HG03095 (cell line): ENCODE measurements around the gene MS4A1.
"Not testable (repeated sequence)": the region's sequence is repeated elsewhere in the genome, so short reads cannot be mapped to it uniquely, and the experiment has no call there.

Source experiments
- ATAC-seq: cut with Tn5 transposase; IDR thresholded peaks from one replicate; pipeline ENCODE4 v1.9.1; 2021; ENCODE audit warnings: moderate library complexity; ENCODE audit not compliant: unreplicated experiment

Gene MS4A1

DNA sequence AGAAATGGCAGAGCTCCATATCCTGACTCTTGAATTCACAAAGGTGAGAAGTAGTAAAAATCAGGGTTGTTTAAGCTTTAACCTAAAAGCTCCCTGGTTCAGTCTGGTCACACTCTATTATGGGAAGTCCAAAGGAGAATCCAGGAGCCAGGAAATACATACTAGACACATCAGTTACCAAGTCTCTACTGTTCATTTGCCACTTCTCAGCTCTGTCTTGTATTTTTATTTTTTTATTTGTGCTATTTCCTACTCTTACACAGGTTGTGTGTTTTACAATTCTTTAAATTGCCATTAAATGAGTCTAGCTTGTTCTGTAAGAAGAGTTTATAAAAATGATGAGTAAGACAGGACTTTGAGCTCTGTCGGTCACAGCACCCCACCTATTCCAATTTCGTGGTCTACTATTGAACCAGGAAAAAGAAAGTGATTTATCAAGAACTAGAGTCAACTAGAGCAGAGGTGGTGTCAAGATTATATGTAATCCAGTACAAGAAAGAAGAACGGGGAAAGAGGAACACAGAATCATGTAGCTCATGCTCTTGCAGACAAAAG is 46.7 kb downstream of the MS4A1 start:
- ATAC-seq, result no peak

DNA sequence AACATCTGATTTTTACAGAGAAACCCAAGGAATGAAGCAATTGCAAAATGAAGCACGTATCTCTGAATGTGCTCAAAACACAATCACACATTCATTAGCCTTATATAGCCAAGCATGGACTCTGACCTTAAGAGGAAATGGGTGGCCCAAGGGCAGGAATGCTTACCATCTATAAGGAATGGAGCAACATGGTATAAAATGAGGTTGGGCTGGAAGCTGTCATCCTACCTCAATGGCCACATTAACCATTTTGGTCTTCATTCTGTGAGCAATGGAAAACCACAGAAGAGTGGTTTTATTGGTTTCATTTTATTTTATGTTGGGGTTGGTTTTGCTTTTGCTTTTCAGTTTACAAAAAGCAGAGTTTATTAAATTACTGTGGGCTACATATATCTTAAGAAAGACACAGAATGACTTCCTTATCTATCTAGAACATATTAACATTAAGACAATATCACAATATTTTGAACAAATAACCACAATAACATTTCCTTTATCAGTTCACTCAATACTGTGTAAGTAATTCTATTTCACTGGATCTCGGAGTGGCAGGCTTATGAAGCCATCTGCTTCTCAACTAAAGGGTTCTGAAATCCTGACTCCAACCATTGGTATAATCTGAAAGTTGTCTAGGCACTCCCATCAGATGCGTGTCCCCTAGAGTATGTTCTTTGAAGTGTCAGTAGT is 48.7 kb downstream of the MS4A1 start:
- ATAC-seq, result no peak

DNA sequence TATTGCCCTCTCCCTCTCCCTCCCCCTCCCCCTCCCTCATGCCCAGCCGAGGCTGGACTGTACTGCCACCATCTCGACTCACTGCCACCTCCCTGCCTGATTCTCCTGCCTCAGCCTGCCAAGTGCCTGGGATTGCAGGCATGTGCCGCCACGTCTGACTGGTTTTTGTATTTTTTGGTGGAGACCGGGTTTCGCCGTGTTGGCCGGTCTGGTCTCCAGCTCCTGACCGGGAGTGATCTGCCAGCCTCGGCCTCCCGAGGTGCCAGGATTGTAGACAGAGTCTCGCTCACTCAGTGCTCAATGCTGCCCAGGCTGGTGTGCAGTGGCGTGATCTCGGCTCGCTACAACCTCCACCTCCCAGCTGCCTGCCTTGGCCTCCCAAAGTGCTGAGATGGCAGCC is 54.0 kb downstream of the MS4A1 start:
- ATAC-seq, result not testable (repeated sequence)

DNA sequence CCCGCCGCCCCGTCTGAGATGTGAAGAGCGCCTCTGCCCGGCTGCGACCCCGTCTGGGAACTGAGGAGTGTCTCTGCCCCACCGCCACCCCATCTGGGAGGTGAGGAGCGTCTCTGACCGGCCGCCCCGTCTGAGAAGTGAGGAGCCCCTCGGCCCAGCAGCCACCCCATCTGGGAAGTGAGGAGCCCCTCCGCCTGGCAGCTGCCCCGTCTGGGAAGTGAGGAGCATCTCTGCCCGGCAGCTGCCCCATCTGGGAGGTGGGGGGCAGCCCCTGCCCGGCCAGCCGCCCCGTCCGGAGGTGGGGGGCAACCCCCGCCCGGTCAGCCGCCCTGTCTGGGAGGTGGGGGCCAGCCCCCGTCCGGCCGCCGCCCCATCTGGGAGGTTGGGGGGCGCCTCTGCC is 54.6 kb downstream of the MS4A1 start:
- ATAC-seq, result not testable (repeated sequence)

DNA sequence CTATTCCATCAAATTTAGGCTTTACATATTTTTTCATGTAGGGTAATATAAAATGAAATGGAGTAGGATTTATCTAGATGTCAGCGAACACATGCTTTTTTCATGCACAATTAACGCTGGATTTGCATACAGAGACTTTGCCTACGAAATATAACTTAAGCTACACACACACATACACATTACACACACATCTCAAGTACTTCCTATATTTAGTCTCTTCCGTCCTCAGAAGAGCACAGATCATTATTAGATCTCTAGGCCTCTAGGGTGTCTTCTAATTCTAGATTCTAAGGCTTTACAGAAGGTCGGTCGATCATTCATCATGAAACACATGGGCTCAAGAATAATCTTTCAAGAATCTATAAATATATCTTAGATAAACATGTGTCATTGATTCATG is 55.7 kb downstream of the MS4A1 start:
- ATAC-seq, result no peak

DNA sequence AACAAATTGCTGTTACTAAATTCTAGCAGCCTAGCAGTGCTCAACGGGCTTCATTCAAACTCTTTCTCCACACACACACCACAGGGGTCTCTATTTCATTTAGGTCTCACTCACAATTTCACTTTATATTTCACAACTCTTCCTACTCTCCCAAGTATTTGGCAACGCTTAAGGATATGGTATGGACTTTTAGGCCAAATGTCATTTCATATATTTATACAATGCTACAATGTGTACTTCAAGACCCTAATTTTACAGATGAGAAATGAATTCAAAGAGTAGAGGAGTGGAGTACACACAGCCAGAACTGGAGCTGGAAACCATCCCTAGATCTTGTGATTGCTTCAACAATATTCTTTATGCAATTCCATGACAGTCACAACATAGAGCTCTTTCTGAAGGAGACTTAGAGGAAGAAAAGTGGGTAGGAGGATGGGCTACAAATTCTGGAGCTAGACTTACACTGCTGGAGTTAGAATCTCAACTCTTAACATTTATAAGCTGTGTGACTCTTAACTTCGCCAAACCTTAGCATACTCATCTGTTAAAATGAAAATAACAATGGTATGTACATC is 57.1 kb downstream of the MS4A1 start:
- no peak for ATAC-seq

DNA sequence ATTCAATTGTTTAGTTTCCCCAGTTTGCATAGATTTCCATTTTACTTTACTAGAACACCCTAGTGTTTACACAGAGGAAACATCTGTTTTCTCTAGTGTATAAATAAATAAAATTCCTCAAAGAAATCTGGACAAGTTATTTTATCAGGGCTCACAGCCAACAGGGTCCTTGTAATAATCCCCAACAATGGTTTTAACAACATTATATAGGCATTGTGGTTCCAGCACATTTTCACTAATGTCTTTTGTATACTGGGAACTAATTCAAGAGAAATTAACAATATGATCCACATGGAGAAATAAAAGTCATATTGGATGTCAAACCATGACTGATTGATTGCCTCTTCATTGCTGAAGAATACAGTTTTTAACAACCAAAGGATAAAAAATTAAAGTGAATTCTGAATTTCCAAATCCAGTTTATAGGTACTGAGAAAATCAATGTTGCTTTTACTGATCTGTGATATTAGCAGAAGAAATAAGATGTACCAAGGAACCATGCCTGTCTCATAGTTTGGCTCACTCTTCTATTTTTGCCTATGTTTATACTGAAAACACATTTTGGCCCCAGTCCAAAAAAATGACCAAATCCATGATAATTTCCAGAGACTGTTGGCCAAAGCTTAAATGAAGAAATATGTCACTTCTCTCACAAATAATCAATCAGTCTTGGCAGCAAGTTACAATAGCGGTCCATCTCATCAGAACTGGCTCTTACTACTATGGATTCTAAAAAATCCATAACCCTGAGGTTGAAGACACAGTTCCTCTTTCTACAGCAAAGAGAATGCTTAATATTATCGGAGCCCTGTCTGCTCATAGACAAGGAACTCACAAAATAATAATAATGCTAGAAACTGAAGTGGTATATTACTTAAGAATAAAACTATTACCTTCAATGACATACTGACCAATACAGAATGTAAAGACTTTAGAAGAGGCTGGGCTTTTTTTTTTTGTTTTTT is 58.1 kb downstream of the MS4A1 start:
- no peak for ATAC-seq

DNA sequence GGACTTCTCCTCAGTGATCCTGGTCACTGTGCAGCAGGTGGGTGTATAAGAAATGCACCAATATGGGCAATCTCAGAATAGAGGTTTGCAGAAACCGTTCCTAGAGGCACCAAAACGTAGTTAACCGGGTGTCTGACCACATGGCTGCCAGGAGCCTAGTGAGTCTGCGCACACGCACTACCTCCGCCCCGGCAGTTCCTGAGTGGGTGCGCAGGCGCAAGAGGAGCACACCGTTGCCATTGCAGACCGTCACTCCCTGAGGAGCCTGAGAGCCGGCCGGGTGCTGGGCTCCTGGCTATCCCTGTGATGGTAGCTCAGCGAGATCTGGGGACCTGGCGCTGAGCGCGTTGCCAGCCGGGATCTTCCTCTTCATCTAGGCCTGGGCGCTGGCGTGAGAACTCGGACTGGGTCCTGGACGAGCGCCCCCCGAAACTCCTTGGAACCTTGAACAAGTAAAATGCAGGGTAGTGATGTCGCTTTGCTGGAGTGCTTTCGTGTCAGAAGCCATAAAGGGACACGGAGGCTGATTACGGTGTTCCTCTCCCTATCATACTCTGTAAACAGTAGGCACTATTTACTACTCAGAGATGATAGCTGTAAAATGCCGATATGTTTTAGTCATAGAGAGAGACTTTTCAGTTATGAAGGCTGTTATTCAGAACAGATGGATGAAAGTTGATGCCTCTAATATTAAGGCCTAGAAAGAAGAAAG is 59.7 kb downstream of the MS4A1 start, which contains the start of gene MS4A13:
Gene MS4A13 (plus strand): TSS at position 249 of the 712 bp plus-strand sequence. CDS start 2,692 bp downstream, outside the sequence.
- ATAC-seq, result no peak
